ENCODE data around the gene ABCC8. TPM values are rescaled to one million over a fixed set of nuclear protein-coding genes. Genes with fewer than 3 reads are reported as not detected.

ABCC8 gene
- total RNA-seq, 5 donors from 2014 or later (not counting 1 experiment from before 2014, with no cell fraction given), result not detected

DNA sequence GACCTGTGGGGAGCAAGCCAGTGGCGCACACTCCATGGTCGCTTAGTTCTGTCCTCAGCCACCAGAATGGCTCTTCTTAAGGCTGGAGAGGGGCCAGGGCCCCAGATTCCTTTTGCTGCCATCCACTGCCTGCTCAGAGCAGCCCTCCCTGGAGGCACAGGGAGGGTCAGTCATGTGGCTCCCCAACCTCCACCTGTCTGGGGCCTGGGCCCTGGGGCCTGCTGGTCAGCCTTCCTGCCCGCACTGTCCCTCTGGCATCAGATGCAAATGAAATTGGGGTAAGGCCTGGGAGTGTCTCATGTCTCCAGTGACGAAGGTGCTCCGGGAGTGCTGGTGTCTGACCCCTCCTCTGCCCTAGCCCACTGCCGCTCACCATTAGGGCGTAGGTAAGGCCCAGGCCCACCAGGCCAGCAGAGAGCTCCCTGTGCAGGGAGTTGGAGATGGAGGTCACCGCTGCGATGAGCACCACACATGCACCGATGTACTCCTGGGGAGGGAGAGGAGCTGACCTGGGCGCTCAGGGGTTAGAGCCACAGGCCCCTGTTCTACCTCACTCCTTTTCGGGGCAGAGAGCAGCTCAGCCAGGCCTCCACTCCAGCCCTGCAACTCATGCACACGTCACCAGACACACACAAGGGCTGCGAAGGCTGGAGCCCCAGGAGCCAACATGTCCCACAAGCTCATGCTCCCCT is 79.2 kb downstream of the ABCC8 start:
- ChIA-PET POLR2A (no interaction called here), CTCF (interaction anchor here (0.7 to 0.9 kb wide), 2 partner anchors 9 to 34 kb away, joined by 3 read pairs; partner anchors contain the start of gene KCNJ11 (in 1 of the 2))
- no peaks in the 10 kb centered on the region for H3K4me1 ChIP-seq (ENCODE audit: control insufficient read depth in 1 of 2, extremely low read depth in 1 of 2, insufficient read depth in 2 of 2, low read length in 2 of 2)
- no peaks in the 10 kb centered on the region for H3K4me1 Mint-ChIP-seq
- H3K4me3 ChIP-seq (ENCODE audit: control insufficient read depth in 1 of 2, extremely low read depth in 1 of 2, low read length in 1 of 2), result no peak overlapping the region
- H3K27me3 Mint-ChIP-seq, result no peaks in the 10 kb centered on the region
- H3K27ac ChIP-seq (ENCODE audit: low read length), result no peak overlapping the region
- no peaks in the 10 kb centered on the region for H3K36me3 Mint-ChIP-seq
- H3K4me3 Mint-ChIP-seq, result no peak overlapping the region
- H3K27ac Mint-ChIP-seq, result no peak overlapping the region
- DNase-seq (no peak), ATAC-seq (replicated peaks in 1 of 4) (no peak)
- peaks cover 0 to 18% of the 10 kb centered on the region in 2 experiments for H3K27me3 ChIP-seq (replicated peaks in 1 of 2; ENCODE audit: control insufficient read depth in 2 of 2, extremely low read depth in 1 of 2, insufficient read depth in 2 of 2, low read length in 1 of 2)
- H3K36me3 ChIP-seq (ENCODE audit: control insufficient read depth in 2 of 2, extremely low read depth in 1 of 2, insufficient read depth in 1 of 2, low read length in 1 of 2), result no peaks in the 10 kb centered on the region
- WGBS (ENCODE audit: insufficient coverage), result 87% methylated on average over 9 of the region's 14 CpGs
- no peaks in the 10 kb centered on the region for H3K9me3 Mint-ChIP-seq
- no peaks in the 10 kb centered on the region for H3K9me3 ChIP-seq

GRCh38 chr11:17396598-17397310 is 79.9 kb downstream of the ABCC8 start:
- DNase-seq, result no peak
- no peak overlapping the region for H3K27ac Mint-ChIP-seq
- Histone ChIP-seq H3K27ac (ENCODE audit: low read length) (no peak overlapping the region), H3K9me3 (no peaks in the 10 kb centered on the region), H3K4me1 (ENCODE audit: control insufficient read depth in 1 of 2, extremely low read depth in 1 of 2, insufficient read depth in 2 of 2, low read length in 2 of 2) (no peaks in the 10 kb centered on the region), H3K36me3 (ENCODE audit: control insufficient read depth in 2 of 2, extremely low read depth in 1 of 2, insufficient read depth in 1 of 2, low read length in 1 of 2) (no peaks in the 10 kb centered on the region), H3K4me3 (ENCODE audit: control insufficient read depth in 1 of 2, extremely low read depth in 1 of 2, low read length in 1 of 2) (no peak overlapping the region), H3K27me3 (replicated peaks in 1 of 2; ENCODE audit: control insufficient read depth in 2 of 2, extremely low read depth in 1 of 2, insufficient read depth in 2 of 2, low read length in 1 of 2) (peaks cover 0 to 18% of the 10 kb centered on the region in 2 experiments)
- no peak overlapping the region for H3K4me3 Mint-ChIP-seq
- no peaks in the 10 kb centered on the region for H3K4me1 Mint-ChIP-seq
- H3K27me3 Mint-ChIP-seq, result no peaks in the 10 kb centered on the region
- ChIA-PET POLR2A (no interaction called here), CTCF (interaction anchor here in 1 of 2 donors (0.7 kb wide), 1 partner anchor 35 kb away, joined by 3 read pairs; no protein-coding TSS in a partner anchor)
- WGBS (ENCODE audit: insufficient coverage), result 84% methylated on average over 16 of the region's 22 CpGs
- no peak for ATAC-seq (replicated peaks in 1 of 4)
- no peaks in the 10 kb centered on the region for H3K36me3 Mint-ChIP-seq
- H3K9me3 Mint-ChIP-seq, result no peaks in the 10 kb centered on the region

DNA sequence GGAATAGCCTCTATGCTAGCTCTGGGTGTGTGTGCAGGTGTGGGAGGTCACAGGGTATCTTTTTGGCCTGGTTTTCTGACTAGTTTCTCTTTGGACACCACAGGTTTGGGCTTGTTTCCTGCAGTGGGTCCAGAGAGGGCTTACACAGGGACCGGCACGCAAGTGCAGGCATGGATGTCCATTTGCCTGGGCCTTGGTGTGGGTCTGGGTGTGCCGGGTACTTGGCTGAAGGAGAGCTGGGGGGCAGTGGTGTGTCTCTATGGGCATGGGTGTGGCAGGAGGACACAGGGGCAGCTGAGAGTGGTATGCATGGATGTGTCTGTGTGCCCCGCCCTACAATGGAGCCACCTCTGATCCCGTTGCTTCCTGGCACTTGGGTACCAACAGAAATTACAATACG is 80.7 kb downstream of the ABCC8 start:
- no peaks in the 10 kb centered on the region for H3K4me1 ChIP-seq (ENCODE audit: control insufficient read depth in 1 of 2, extremely low read depth in 1 of 2, insufficient read depth in 2 of 2, low read length in 2 of 2)
- H3K9me3 ChIP-seq, result no peaks in the 10 kb centered on the region
- H3K27me3 ChIP-seq (replicated peaks in 1 of 2; ENCODE audit: control insufficient read depth in 2 of 2, extremely low read depth in 1 of 2, insufficient read depth in 2 of 2, low read length in 1 of 2), result peaks cover 0 to 18% of the 10 kb centered on the region in 2 experiments
- ATAC-seq (replicated peaks in 1 of 4), result no peak
- Mint-ChIP-seq H3K9me3 (no peaks in the 10 kb centered on the region), H3K4me3 (no peak overlapping the region), H3K4me1 (no peaks in the 10 kb centered on the region), H3K27ac (no peak overlapping the region), H3K36me3 (no peaks in the 10 kb centered on the region), H3K27me3 (no peaks in the 10 kb centered on the region)
- CTCF ChIA-PET, result no interaction called here
- H3K36me3 ChIP-seq (ENCODE audit: control insufficient read depth in 2 of 2, extremely low read depth in 1 of 2, insufficient read depth in 1 of 2, low read length in 1 of 2), result no peaks in the 10 kb centered on the region
- no peak overlapping the region for H3K27ac ChIP-seq (ENCODE audit: low read length)
- WGBS (ENCODE audit: insufficient coverage), result 86% methylated on average over 6 of the region's 6 CpGs
- no peak overlapping the region for H3K4me3 ChIP-seq (ENCODE audit: control insufficient read depth in 1 of 2, extremely low read depth in 1 of 2, low read length in 1 of 2)
- POLR2A ChIA-PET, result no interaction called here
- no peak for DNase-seq

GRCh38 chr11:17395554-17395961 is 81.1 kb downstream of the ABCC8 start:
- H3K9me3 Mint-ChIP-seq, result no peaks in the 10 kb centered on the region
- DNase-seq (no peak), ATAC-seq (replicated peaks in 1 of 4) (no peak)
- H3K4me1 ChIP-seq (ENCODE audit: control insufficient read depth in 1 of 2, extremely low read depth in 1 of 2, insufficient read depth in 2 of 2, low read length in 2 of 2), result no peaks in the 10 kb centered on the region
- no peak overlapping the region for H3K4me3 ChIP-seq (ENCODE audit: control insufficient read depth in 1 of 2, extremely low read depth in 1 of 2, low read length in 1 of 2)
- H3K27ac Mint-ChIP-seq, result no peak overlapping the region
- H3K36me3 ChIP-seq (ENCODE audit: control insufficient read depth in 2 of 2, extremely low read depth in 1 of 2, insufficient read depth in 1 of 2, low read length in 1 of 2), result no peaks in the 10 kb centered on the region
- H3K27ac ChIP-seq (ENCODE audit: low read length), result no peak overlapping the region
- no peaks in the 10 kb centered on the region for H3K27me3 Mint-ChIP-seq
- ChIA-PET POLR2A (no interaction called here), CTCF (no interaction called here)
- peaks cover 0 to 18% of the 10 kb centered on the region in 2 experiments for H3K27me3 ChIP-seq (replicated peaks in 1 of 2; ENCODE audit: control insufficient read depth in 2 of 2, extremely low read depth in 1 of 2, insufficient read depth in 2 of 2, low read length in 1 of 2)
- H3K36me3 Mint-ChIP-seq, result no peaks in the 10 kb centered on the region
- no peak overlapping the region for H3K4me3 Mint-ChIP-seq
- WGBS (ENCODE audit: insufficient coverage), result 89% methylated on average over 19 of the region's 20 CpGs
- no peaks in the 10 kb centered on the region for H3K4me1 Mint-ChIP-seq
- no peaks in the 10 kb centered on the region for H3K9me3 ChIP-seq

DNA sequence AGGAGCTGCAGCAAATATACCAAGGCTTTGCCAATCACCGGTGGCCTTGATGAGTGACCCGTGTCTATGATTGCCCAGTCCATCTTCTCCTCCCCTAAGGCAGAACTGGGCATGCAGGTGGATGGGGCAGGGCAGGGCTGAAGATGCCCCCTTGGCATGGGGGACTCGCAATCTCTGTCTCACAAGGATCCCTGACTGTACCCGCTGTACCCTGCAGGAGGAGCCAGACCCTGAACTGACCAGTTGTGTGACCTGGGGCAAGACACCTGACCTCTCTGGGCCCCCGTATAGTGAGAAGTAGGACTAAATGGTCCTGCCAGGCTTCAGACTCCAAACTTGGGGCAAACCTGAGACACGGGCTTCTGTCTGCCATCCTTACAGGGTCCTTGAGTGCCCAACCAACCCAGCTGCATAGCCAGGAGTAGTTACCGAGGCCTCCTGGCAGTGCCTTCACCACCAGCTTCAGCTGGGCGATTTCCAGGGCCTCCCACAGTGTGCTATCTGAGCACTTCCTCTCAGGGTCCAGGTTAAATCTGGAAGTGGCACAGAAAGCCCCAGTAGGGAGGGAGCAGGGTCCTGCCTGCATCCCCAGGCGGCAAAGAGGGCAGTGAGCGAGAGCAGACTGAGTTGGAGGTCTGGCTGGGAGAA is 81.8 kb downstream of the ABCC8 start:
- Histone ChIP-seq H3K9me3 (no peaks in the 10 kb centered on the region), H3K4me1 (ENCODE audit: control insufficient read depth in 1 of 2, extremely low read depth in 1 of 2, insufficient read depth in 2 of 2, low read length in 2 of 2) (peaks cover 0 to 2% of the 10 kb centered on the region in 2 experiments), H3K27ac (ENCODE audit: low read length) (no peak overlapping the region), H3K27me3 (replicated peaks in 1 of 2; ENCODE audit: control insufficient read depth in 2 of 2, extremely low read depth in 1 of 2, insufficient read depth in 2 of 2, low read length in 1 of 2) (peaks cover 0 to 15% of the 10 kb centered on the region in 2 experiments), H3K4me3 (ENCODE audit: control insufficient read depth in 1 of 2, extremely low read depth in 1 of 2, low read length in 1 of 2) (no peak overlapping the region), H3K36me3 (ENCODE audit: control insufficient read depth in 2 of 2, extremely low read depth in 1 of 2, insufficient read depth in 1 of 2, low read length in 1 of 2) (no peaks in the 10 kb centered on the region)
- Mint-ChIP-seq H3K27ac (no peak overlapping the region), H3K4me3 (no peak overlapping the region), H3K4me1 (peaks cover 0 to 4% (median 4%) of the 10 kb centered on the region in 3 donors), H3K27me3 (no peaks in the 10 kb centered on the region), H3K36me3 (no peaks in the 10 kb centered on the region), H3K9me3 (no peaks in the 10 kb centered on the region)
- CTCF ChIA-PET, result no interaction called here
- DNase-seq, result no peak
- no peak for ATAC-seq (replicated peaks in 1 of 4)
- WGBS (ENCODE audit: insufficient coverage), result 76% methylated on average over 7 of the region's 10 CpGs
- POLR2A ChIA-PET, result no interaction called here

DNA sequence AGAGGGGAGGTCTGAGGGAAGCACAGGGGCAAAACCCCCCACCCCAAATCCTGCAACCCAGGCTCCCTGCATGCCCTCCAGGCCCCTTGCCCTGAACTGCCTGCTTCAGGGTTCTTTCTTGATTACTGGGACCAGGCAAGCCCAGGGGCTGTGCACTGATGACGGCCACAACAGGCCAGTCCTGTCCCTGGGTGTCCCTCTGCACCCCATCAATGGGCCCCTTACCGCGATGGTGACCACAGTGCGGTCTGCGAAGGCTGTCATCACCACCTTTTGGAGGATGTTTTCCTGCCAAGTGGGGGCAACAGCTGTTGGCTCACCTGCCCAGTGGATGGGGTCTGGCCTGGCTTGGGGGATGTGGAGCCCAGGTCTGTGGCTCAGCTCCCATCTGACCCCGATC is 83.2 kb downstream of the ABCC8 start:
- Mint-ChIP-seq H3K4me1 (peaks cover 0 to 6% (median 5%) of the 10 kb centered on the region in 3 donors), H3K27ac (no peak overlapping the region), H3K9me3 (no peaks in the 10 kb centered on the region), H3K4me3 (no peak overlapping the region), H3K27me3 (no peaks in the 10 kb centered on the region), H3K36me3 (no peaks in the 10 kb centered on the region)
- ChIA-PET POLR2A (interaction anchor here (0.6 kb wide), 2 partner anchors 108 to 724 kb away, joined by 3 to 4 read pairs; no protein-coding TSS in a partner anchor), CTCF (interaction anchor here (0.9 to 2.0 kb wide), 2 partner anchors 9 to 10 kb away, joined by 3 to 4 read pairs; no protein-coding TSS in a partner anchor)
- H3K27me3 ChIP-seq (replicated peaks in 1 of 2; ENCODE audit: control insufficient read depth in 2 of 2, extremely low read depth in 1 of 2, insufficient read depth in 2 of 2, low read length in 1 of 2), result peaks cover 0 to 18% of the 10 kb centered on the region in 2 experiments
- H3K4me3 ChIP-seq (ENCODE audit: control insufficient read depth in 1 of 2, extremely low read depth in 1 of 2, low read length in 1 of 2), result no peak overlapping the region
- no peak overlapping the region for H3K27ac ChIP-seq (ENCODE audit: low read length)
- no peaks in the 10 kb centered on the region for H3K36me3 ChIP-seq (ENCODE audit: control insufficient read depth in 2 of 2, extremely low read depth in 1 of 2, insufficient read depth in 1 of 2, low read length in 1 of 2)
- peaks cover 0 to 12% of the 10 kb centered on the region in 2 experiments for H3K4me1 ChIP-seq (ENCODE audit: control insufficient read depth in 1 of 2, extremely low read depth in 1 of 2, insufficient read depth in 2 of 2, low read length in 2 of 2)
- WGBS (ENCODE audit: insufficient coverage), result 83% methylated on average over 4 of the region's 6 CpGs
- no peaks in the 10 kb centered on the region for H3K9me3 ChIP-seq
- ATAC-seq (replicated peaks in 1 of 4), result no peak
- DNase-seq, result no peak

Data from T-cell (primary cell).